ENCODE results near the gene ASCC1. TPM values are rescaled to one million over a fixed set of nuclear protein-coding genes. Genes with fewer than 3 reads are reported as not detected.

ASCC1 gene
- total and polyA plus RNA-seq, 2 of the 13 experiments (the other 11 are each of a cell fraction or from before 2014, with no cell fraction given): 21.6 to 30.1 TPM

- H3K4me1 ChIP-seq (ENCODE audit: insufficient read depth, low read length): 0 out of 2 replicates have a peak, but pooled peaks cover 7% of the 10 kb centered on the region
- peaks cover 7 to 33% of the 10 kb centered on the region in 2 experiments; a peak in 4 of 5 replicates for H3K36me3 ChIP-seq (replicated peaks in 1 of 2; ENCODE audit: control insufficient read depth in 1 of 2, insufficient read depth in 2 of 2, low read length in 2 of 2)
- 95% methylated on average over 6 of the region's 6 CpGs for WGBS (ENCODE audit: low lambda C conversion rate)
- ATAC-seq (no peak), FAIRE-seq (no peak), DNase-seq (ENCODE audit: low spot score) (no peak)
- ChIA-PET CTCF (ENCODE audit: low intra/inter-chr PET ratio, low total read pairs) (no interaction called here), POLR2A (no interaction called here)
- in situ Hi-C loops (cut with HindIII; ENCODE audit: extremely low pct_ligation_motif_present, low pct_unique_long_range_greater_than_20kb) (no loop called here), intact Hi-C loops (cut with micrococcal nuclease; ENCODE audit: unreplicated experiment) (no loop called here)
- no peaks in the 10 kb centered on the region for H4K20me1 ChIP-seq (ENCODE audit: insufficient read depth, low read length)
- no TSS peak for BruUV-seq (replicated peaks)
- TF ChIP-seq ATRX (CRISPR knock-in tag; IDR thresholded peaks at IDR 0.05; ENCODE audit: borderline replicate concordance) (no peak), SP5 (CRISPR knock-in tag; IDR thresholded peaks at IDR 0.05; ENCODE audit: borderline replicate concordance, low read depth) (no peak), HNRNPH1 (optimal IDR thresholded peaks at IDR 0.05; ENCODE audit: low read depth, low read length) (no peak), TSC22D2 (CRISPR knock-in tag; IDR thresholded peaks at IDR 0.05; ENCODE audit: borderline replicate concordance) (no peak), DNMT3B (CRISPR knock-in tag; conservative IDR thresholded peaks at IDR 0.05) (no peak), ZNF383 (CRISPR knock-in tag; IDR thresholded peaks at IDR 0.05; ENCODE audit: borderline replicate concordance) (no peak), PHF8 (CRISPR knock-in tag; IDR thresholded peaks at IDR 0.05) (no peak), GATA4 (IDR thresholded peaks at IDR 0.05; ENCODE audit: borderline replicate concordance, low read depth) (no peak), MED13 (CRISPR knock-in tag; IDR thresholded peaks at IDR 0.05) (no peak)
- TF ChIP-seq, protein P1, sequence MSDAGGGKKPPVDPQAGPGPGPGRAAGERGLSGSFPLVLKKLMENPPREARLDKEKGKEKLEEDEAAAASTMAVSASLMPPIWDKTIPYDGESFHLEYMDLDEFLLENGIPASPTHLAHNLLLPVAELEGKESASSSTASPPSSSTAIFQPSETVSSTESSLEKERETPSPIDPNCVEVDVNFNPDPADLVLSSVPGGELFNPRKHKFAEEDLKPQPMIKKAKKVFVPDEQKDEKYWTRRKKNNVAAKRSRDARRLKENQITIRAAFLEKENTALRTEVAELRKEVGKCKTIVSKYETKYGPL (CRISPR knock-in tag; IDR thresholded peaks at IDR 0.05): no peak
- TF ChIP-seq, protein P2, sequence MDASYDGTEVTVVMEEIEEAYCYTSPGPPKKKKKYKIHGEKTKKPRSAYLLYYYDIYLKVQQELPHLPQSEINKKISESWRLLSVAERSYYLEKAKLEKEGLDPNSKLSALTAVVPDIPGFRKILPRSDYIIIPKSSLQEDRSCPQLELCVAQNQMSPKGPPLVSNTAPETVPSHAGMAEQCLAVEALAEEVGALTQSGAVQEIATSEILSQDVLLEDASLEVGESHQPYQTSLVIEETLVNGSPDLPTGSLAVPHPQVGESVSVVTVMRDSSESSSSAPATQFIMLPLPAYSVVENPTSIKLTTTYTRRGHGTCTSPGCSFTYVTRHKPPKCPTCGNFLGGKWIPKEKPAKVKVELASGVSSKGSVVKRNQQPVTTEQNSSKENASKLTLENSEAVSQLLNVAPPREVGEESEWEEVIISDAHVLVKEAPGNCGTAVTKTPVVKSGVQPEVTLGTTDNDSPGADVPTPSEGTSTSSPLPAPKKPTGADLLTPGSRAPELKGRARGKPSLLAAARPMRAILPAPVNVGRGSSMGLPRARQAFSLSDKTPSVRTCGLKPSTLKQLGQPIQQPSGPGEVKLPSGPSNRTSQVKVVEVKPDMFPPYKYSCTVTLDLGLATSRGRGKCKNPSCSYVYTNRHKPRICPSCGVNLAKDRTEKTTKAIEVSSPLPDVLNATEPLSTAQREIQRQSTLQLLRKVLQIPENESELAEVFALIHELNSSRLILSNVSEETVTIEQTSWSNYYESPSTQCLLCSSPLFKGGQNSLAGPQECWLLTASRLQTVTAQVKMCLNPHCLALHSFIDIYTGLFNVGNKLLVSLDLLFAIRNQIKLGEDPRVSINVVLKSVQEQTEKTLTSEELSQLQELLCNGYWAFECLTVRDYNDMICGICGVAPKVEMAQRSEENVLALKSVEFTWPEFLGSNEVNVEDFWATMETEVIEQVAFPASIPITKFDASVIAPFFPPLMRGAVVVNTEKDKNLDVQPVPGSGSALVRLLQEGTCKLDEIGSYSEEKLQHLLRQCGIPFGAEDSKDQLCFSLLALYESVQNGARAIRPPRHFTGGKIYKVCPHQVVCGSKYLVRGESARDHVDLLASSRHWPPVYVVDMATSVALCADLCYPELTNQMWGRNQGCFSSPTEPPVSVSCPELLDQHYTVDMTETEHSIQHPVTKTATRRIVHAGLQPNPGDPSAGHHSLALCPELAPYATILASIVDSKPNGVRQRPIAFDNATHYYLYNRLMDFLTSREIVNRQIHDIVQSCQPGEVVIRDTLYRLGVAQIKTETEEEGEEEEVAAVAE (CRISPR knock-in tag; IDR thresholded peaks at IDR 0.05; ENCODE audit: borderline replicate concordance): no peak
- TF ChIP-seq, protein P3, sequence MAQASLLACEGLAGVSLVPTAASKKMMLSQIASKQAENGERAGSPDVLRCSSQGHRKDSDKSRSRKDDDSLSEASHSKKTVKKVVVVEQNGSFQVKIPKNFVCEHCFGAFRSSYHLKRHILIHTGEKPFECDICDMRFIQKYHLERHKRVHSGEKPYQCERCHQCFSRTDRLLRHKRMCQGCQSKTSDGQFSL (CRISPR knock-in tag; IDR thresholded peaks at IDR 0.05): no peak
- no peak overlapping the region for H3K4me3 ChIP-seq (replicated peaks in 1 of 3; ENCODE audit: insufficient read depth in 1 of 3, low read depth in 2 of 3, low read length in 3 of 3)
- no peak overlapping the region for H3K9ac ChIP-seq (ENCODE audit: insufficient read depth, low read depth, low read length)
- H3K27me3 ChIP-seq (ENCODE audit: control insufficient read depth in 1 of 2, insufficient read depth in 2 of 2, low read length in 2 of 2): no peaks in the 10 kb centered on the region
- no peak overlapping the region for H3K27ac ChIP-seq (ENCODE audit: extremely low read length, insufficient read depth, low read length)
- no peaks in the 10 kb centered on the region for H3K9me3 ChIP-seq (ENCODE audit: low read length)
- peaks cover 7% of the 10 kb centered on the region for H3K79me2 ChIP-seq (ENCODE audit: insufficient read depth, low read length)
- no peak overlapping the region for H2AFZ ChIP-seq (ENCODE audit: low read length)
- H3K4me2 ChIP-seq (ENCODE audit: low read depth, low read length): no peak overlapping the region
Measured at GRCh38 chr10:72234560-72235095, 18.6 kb upstream of the ASCC1 start.

Measured in HepG2 (cell line).